Stimulated activated CD8-positive, alpha-beta memory T cell treated with anti-CD3 and anti-CD28 coated beads, Interleukin-7, amount 100 ng/mL, for 48 hours (primary cell): ENCODE measurements around the gene KAT2B.
"Not testable (repeated sequence)": the region's sequence is repeated elsewhere in the genome, so short reads cannot be mapped to it uniquely, and the experiment has no call there.

Source experiments
- DNase-seq, 2 donors: peaks; one replicate each; pipeline ENCODE4 v3.0.0-alpha.2; 2020; ENCODE audit warnings: low read depth in 1 of 2; ENCODE audit errors: extremely low read depth in 1 of 2

Gene KAT2B

DNA sequence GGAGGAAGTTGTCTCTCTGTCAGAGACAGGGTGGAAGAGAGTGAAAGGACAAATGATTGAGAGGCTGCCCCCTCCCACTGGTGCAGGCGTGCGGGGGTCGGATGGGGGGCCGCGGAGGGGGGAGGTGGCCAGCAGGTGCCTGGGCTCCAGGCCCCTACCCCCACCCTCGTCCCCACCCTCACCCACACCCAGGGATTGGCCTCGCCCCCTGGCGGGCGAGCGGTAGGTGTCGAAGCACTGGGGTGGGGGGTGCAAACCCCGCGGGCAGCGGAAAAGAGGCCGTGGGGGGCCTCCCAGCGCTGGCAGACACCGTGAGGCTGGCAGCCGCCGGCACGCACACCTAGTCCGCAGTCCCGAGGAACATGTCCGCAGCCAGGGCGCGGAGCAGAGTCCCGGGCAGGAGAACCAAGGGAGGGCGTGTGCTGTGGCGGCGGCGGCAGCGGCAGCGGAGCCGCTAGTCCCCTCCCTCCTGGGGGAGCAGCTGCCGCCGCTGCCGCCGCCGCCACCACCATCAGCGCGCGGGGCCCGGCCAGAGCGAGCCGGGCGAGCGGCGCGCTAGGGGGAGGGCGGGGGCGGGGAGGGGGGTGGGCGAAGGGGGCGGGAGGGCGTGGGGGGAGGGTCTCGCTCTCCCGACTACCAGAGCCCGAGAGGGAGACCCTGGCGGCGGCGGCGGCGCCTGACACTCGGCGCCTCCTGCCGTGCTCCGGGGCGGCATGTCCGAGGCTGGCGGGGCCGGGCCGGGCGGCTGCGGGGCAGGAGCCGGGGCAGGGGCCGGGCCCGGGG lies at the start of gene KAT2B:
TSS of gene KAT2B (plus strand) at position 682 of the 783 bp plus-strand sequence. CDS start at position 714, 32 bp downstream.
- DNase-seq, result peak; percentile 67 to 68

DNA sequence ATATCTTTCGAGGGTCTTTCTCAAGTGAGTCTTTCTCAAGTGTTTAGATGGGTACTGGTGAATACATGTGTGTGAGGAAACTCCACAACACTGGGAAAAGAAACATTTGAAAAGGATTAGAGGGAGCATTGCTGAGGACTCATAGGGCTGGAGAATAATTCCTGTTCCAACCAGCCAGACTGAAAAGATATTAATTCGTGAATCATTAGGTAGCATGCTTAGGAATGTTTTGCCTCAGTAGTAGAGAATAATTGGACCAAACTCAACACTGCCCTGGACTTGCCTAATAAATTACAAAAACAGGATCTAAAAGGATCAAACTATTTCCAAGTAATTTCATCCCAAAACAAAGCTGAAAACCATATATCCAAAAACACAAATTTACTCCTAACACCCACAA lies 45.5 kb upstream of the KAT2B start:
- DNase-seq, result no peak

- DNase-seq, result no peak
Measured at GRCh38 chr3:19997502-19997901, 42.7 kb upstream of the KAT2B start.

GRCh38 chr3:20001932-20002331 lies 38.3 kb upstream of the KAT2B start:
- no peak for DNase-seq

GRCh38 chr3:20007960-20008359 lies 32.3 kb upstream of the KAT2B start:
- no peak for DNase-seq

- DNase-seq, result no peak
Measured at GRCh38 chr3:20008646-20009045, 31.6 kb upstream of the KAT2B start.

GRCh38 chr3:20012164-20012563 lies 28.1 kb upstream of the KAT2B start, which contains the start of gene PP2D1:
TSS of gene PP2D1 (minus strand) at chr3:20012264. CDS start at chr3:20012072, 192 bp downstream.
- DNase-seq, result no peak

DNA sequence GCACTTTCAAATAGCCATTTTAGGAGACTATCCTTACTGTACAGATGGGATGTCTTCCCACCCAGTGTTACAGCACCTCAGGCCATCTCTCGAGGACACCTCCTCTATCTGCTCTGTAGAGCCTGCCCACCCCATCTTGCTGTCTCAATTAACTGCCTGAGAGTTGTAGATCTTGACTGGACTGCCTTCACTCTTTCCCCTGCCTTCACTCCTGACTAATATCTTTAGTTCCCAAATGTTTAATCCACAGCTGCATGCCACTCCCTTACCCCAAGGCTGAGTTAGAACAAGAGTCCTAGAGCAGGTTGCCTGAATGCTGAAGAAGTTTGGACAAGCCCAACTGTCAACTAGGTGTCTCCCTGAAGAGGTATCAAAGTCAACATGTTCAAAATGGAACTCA lies 26.9 kb upstream of the KAT2B start:
- no peak for DNase-seq

- no peak for DNase-seq
Measured at GRCh38 chr3:20015525-20015924, 24.7 kb upstream of the KAT2B start.

DNA sequence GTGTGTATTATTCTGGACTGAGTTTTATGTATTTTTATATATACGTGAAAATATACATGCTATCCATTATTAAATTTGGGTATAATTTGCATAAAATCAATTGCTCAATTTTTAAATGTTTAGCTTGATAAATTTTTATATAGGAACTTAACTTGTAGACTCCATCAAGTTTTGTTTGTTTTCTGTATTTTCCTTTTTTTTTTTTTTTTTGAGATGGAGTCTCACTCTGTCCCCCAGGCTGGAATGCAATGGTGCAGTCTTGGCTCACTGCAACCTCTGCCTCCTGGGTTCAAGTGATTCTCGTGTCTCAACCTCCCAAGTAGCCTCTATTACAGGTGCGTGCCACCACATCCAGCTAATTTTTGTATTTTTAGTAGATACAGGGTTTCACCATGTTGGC lies 24.2 kb upstream of the KAT2B start:
- not testable (repeated sequence) for DNase-seq

GRCh38 chr3:20022954-20023622 lies 17.2 kb upstream of the KAT2B start:
- no peak for DNase-seq

DNA sequence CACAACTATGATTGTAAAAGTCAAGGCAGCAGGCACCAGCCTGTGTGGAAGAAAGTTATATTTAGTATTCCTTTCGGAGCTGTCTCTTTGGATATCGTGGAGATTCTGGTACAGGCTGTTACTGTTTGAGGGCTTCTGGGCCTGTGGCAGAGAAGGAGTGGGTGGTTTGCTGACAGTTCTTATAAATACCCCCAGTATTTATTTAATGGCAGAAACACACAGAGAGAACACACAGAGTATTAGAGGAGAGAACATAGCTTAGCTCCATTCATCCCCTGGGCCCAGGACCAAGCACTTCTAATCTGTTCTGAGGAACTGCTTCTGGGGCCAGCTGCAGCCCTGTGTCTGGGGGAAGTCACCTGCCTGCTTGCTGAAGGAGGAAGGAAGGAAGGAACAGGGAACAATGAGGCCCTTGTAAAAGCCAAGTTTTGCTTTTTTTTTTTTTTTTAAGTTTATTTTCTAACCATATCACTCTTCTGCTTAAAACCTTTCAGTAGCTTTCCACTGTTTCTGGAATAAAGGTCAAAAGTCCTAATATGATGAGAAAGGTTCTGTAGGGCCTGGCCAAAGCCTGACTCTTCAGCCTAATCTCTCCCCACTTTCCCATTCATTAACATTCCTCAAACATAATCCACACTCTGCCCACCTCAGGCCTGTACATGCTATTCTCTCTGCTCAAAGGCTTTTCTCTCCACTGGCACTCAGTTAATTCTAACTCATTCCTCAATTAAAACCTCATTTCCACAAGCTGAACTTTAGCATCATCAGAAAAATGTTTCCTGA lies 16.4 kb upstream of the KAT2B start:
- DNase-seq, result no peak

DNA sequence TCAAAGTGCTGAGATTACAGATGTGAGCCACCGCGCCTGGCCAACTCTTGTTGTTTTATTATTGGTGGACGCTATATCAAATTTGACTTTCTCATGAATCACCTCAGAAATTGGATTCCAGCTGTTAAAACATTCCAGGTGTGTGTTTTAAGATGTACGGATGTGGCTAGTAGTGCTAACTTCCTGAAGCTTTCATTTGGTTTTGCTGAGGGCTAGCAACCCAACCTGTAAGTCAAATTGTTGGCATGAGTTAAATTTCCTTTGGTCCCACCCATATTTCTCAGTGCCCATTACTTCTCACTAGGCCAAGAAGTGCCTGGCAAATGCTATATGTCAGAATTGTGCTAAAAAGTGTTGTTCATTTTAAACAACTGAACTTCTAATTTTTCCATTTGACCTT lies 13.1 kb upstream of the KAT2B start:
- no peak for DNase-seq

DNA sequence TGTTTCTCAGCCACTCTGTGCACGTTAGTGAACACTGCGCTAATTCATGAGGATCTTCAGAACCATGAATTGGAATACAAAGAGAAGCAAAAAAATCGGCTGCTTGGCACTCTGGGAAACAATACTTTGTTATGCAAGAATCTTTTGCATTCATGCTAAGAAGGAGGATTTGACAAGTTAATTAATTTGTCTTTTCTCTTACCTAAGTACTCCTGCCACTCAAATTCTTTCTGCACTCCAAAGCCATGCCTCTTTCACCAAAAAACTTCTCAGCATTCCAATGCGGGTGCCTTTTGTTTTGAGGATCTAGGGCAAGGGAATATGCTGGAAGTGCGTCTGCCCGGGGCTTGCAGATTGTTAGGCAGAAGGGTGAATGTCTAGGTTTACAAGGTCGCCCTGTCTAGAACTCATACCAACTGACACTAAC lies 11.3 kb upstream of the KAT2B start:
- no peak for DNase-seq

DNA sequence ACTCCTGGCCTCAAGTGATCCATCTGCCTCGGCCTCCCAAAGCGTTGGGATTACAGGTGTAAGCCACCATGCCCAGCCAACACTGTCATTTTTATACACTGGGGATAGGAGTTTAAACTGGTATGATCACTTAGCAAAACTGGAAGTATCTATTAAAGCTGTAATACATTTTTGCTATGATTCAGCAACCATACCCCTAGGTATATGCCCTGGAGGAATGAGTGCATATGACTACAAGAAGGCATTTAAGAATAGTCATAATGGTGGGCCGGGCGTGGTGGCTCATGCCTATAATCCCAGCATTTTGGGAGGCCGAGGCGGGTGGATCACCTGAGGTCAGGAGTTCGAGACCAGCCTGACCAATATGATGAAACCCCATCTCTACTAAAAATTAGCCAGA lies 8.3 kb upstream of the KAT2B start:
- not testable (repeated sequence) for DNase-seq

DNA sequence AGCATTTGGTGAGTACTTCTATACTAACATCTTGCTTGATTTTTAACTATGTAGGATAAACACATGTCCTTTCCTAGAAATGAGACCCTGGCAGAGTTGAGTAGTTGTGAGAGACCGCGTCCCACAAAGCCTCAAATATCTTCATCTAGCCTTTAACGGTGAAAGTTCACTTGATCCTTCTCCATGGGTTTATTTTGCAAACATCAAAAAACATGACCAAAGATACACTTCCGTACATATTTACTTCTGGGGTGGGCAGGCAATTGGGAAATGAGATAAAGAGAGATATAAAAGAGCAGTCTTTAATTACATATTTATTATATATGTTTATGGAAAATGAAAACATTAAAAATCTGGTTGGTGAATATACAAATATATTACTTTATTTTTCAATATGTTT lies 5.2 kb upstream of the KAT2B start:
- DNase-seq, result no peak

DNA sequence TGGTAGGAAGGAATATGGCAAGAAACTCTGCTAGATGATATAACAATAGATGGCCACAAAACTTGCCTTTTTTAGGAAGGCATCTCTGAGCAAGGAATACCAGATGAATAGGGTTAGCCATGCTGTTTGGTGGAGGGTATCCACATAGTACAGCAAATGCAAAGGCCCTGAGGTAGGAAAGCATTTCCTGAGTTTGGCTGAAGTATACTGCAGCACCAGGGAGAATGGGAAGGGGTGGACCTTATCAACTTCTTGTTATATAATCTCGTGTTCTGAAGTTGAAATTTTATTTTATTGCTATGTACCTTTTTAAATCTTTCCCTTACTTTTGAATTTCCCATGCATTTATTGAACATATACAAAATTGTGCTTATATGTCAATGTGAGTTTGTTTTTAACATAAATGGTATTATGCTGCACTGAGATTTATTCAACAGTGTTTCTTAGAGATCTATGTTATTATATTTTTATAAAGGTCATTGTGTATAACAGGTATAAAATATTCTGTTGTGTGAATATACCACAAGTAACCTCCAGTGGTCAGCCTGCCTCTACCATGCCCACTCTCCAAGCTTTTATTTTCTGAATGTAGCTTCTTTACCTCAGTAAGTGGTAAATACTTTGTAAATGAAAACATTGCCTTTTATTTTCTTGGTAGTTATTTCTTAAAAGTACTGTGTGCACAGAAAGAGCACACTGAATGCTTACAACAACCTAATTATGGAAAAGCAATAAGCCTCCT lies 2.8 kb upstream of the KAT2B start:
- no peak for DNase-seq

- no peak for DNase-seq
Measured at GRCh38 chr3:20038699-20039465, 1.4 kb upstream of the KAT2B start.

DNA sequence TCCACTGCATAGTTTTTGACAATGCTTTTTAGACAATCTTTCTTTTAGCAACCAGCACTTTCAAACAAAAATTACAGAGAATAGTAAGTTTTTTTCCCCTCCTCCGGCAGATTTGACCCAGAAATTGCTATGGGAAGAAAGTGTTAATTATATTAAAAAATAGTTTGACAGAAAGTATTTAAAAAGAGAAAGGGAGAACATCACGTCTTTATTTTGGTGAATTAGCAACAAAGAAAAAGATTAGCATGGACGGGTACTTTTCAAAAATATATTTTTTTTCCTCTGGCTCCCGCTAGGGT lies 831 bp upstream of the KAT2B start:
- DNase-seq, result no peak

GRCh38 chr3:20040548-20041196 lies 426 bp downstream of the KAT2B start:
- DNase-seq, result peak; percentile 53 to 64
